ENCODE measurements around the gene RAB23.

GRCh38 chr6:57159127-57159526 is 63.0 kb downstream of the RAB23 start:
- TF ChIP-seq CTCF (IDR thresholded peaks at IDR 0.05) (no peak), POLR2A (IDR thresholded peaks at IDR 0.05) (no peak)
